ENCODE measurements around the gene RFTN1. TPM values are rescaled to one million over a fixed set of nuclear protein-coding genes. Genes with fewer than 3 reads are reported as not detected.

RFTN1 gene
- total and polyA plus RNA-seq, 2 donors from 2014 or later: 15.3 to 34.1 TPM

- Histone ChIP-seq H3K9me3 (ENCODE audit: control insufficient read depth in 2 of 3, insufficient read depth in 1 of 3, low read length in 3 of 3) (no peaks in the 10 kb centered on the region), H3K4me3 (ENCODE audit: low read length in 3 of 3) (no peak overlapping the region), H3K27me3 (ENCODE audit: control insufficient read depth, insufficient read depth, low read length) (no peaks in the 10 kb centered on the region), H3K9ac (ENCODE audit: low read length in 3 of 3) (no peak overlapping the region), H3K27ac (ENCODE audit: low read depth in 2 of 2, low read length in 2 of 2) (no peak overlapping the region), H3K4me1 (ENCODE audit: control insufficient read depth in 2 of 3, insufficient read depth in 2 of 3, low read depth in 1 of 3, low read length in 3 of 3) (peaks cover 0 to 3% (median 0%) of the 10 kb centered on the region in 3 donors), H3K36me3 (ENCODE audit: control insufficient read depth in 2 of 3, insufficient read depth in 3 of 3, low read length in 3 of 3) (peaks cover 0 to 43% (median 15%) of the 10 kb centered on the region in 3 donors)
- intact Hi-C loops (cut with DNase I): no loop called here
- FAIRE-seq (no peak), DNase-seq (no peak)
- no peak for TF ChIP-seq CTCF (IDR thresholded peaks at IDR 0.05; ENCODE audit: borderline replicate concordance, extremely low read depth, insufficient read depth)
These were observed 196.5 kb downstream of the RFTN1 start for GRCh38 chr3:16316847-16317560.

- intact Hi-C loops (cut with DNase I): no loop called here
- FAIRE-seq: no peak
These were observed 197.1 kb downstream of the RFTN1 start for GRCh38 chr3:16316396-16316795.

GRCh38 chr3:16315623-16316022 is 197.9 kb downstream of the RFTN1 start:
- Histone ChIP-seq H3K9ac (ENCODE audit: low read length in 3 of 3) (no peak overlapping the region), H3K36me3 (ENCODE audit: control insufficient read depth in 2 of 3, insufficient read depth in 3 of 3, low read length in 3 of 3) (peaks cover 0 to 39% (median 16%) of the 10 kb centered on the region in 3 donors), H3K4me3 (ENCODE audit: low read length in 3 of 3) (no peak overlapping the region), H3K27ac (ENCODE audit: low read depth in 2 of 2, low read length in 2 of 2) (no peak overlapping the region), H3K4me1 (ENCODE audit: control insufficient read depth in 2 of 3, insufficient read depth in 2 of 3, low read depth in 1 of 3, low read length in 3 of 3) (no peaks in the 10 kb centered on the region), H3K9me3 (ENCODE audit: control insufficient read depth in 2 of 3, insufficient read depth in 1 of 3, low read length in 3 of 3) (no peaks in the 10 kb centered on the region), H3K27me3 (ENCODE audit: control insufficient read depth, insufficient read depth, low read length) (no peaks in the 10 kb centered on the region)
- DNase-seq (no peak), FAIRE-seq (no peak)
- intact Hi-C loops (cut with DNase I): no loop called here
- no peak for TF ChIP-seq CTCF (IDR thresholded peaks at IDR 0.05; ENCODE audit: borderline replicate concordance, extremely low read depth, insufficient read depth)

More at GRCh38 chr3:16316396-16316795, 197.1 kb downstream of the RFTN1 start:
- Histone ChIP-seq H3K27ac (ENCODE audit: low read depth in 2 of 2, low read length in 2 of 2) (no peak overlapping the region), H3K4me1 (ENCODE audit: control insufficient read depth in 2 of 3, insufficient read depth in 2 of 3, low read depth in 1 of 3, low read length in 3 of 3) (no peaks in the 10 kb centered on the region), H3K9me3 (ENCODE audit: control insufficient read depth in 2 of 3, insufficient read depth in 1 of 3, low read length in 3 of 3) (no peaks in the 10 kb centered on the region), H3K4me3 (ENCODE audit: low read length in 3 of 3) (no peak overlapping the region), H3K9ac (ENCODE audit: low read length in 3 of 3) (no peak overlapping the region), H3K27me3 (ENCODE audit: control insufficient read depth, insufficient read depth, low read length) (no peaks in the 10 kb centered on the region), H3K36me3 (ENCODE audit: control insufficient read depth in 2 of 3, insufficient read depth in 3 of 3, low read length in 3 of 3) (peaks cover 0 to 39% (median 16%) of the 10 kb centered on the region in 3 donors)
- no peak for DNase-seq
- TF ChIP-seq CTCF (IDR thresholded peaks at IDR 0.05; ENCODE audit: borderline replicate concordance, extremely low read depth, insufficient read depth): no peak
